Activated CD8-positive, alpha-beta T cell treated with anti-CD3 and anti-CD28 coated beads for 36 hours (primary cell): ENCODE results near the gene CORO1C. TPM values are rescaled to one million over a fixed set of nuclear protein-coding genes. Genes with fewer than 3 reads are reported as not detected.

Experiments
- ATAC-seq: fragments of 200-7000 bp; cut with Tn5 transposase; one replicate; pipeline ENCODE4 v1.10.0; 2021; ENCODE audit warnings: mild to moderate bottlenecking, moderate library complexity
- CTCF ChIA-PET: fragments of 350-600 bp; sonication (Branson Sonifier 250); formaldehyde crosslinking; loops from one replicate; lab custom pipeline; 2021; ENCODE audit warnings: antibody characterized with exemption; lab: Charles Lee
- POLR2A ChIA-PET: fragments of 350-600 bp; sonication (Branson Sonifier 250); formaldehyde crosslinking; loops from one replicate; lab custom pipeline; 2021; ENCODE audit warnings: antibody characterized with exemption; lab: Charles Lee
- DNase-seq: peaks from one replicate; pipeline ENCODE4 v3.0.0-alpha.2; 2020
- H3K27ac Mint-ChIP-seq: one replicate; pipeline ENCODE4 v1.8.0; 2021; ENCODE audit warnings: mild to moderate bottlenecking, mixed read lengths
- H3K27me3 Mint-ChIP-seq: one replicate; pipeline ENCODE4 v1.8.0; 2021; ENCODE audit warnings: mixed read lengths
- H3K36me3 Mint-ChIP-seq: one replicate; pipeline ENCODE4 v1.8.0; 2021; ENCODE audit warnings: low read depth, mixed read lengths
- H3K4me1 Mint-ChIP-seq: one replicate; pipeline ENCODE4 v1.8.0; 2021; ENCODE audit warnings: low read depth, mixed read lengths
- H3K4me3 Mint-ChIP-seq: one replicate; pipeline ENCODE4 v1.8.0; 2021; ENCODE audit warnings: mild to moderate bottlenecking, moderate library complexity, mixed read lengths
- H3K9me3 Mint-ChIP-seq: one replicate; pipeline ENCODE4 v1.8.0; 2021; ENCODE audit warnings: mixed read lengths
- intact Hi-C: fragments of 100-400 bp; cut with micrococcal nuclease; formaldehyde crosslinking; loops from one replicate; pipeline ENCODE4 v1.10.0; 2022
- total RNA-seq, 2 experiments: library from RNA; stranded (reverse); gene quantifications; one replicate each; pipeline ENCODE4 v1.2.3, GENCODE V29; 2021
- TF ChIP-seq, protein P1 (sequence below): fragments of 200-600 bp; IDR thresholded peaks from one replicate; pipeline ENCODE4 v1.8.0; 2022; ENCODE audit warnings: antibody characterized with exemption, mild to moderate bottlenecking

CORO1C gene
- total RNA-seq, 2 experiments from 2014 or later, result 90.1 to 98.9 TPM

DNA sequence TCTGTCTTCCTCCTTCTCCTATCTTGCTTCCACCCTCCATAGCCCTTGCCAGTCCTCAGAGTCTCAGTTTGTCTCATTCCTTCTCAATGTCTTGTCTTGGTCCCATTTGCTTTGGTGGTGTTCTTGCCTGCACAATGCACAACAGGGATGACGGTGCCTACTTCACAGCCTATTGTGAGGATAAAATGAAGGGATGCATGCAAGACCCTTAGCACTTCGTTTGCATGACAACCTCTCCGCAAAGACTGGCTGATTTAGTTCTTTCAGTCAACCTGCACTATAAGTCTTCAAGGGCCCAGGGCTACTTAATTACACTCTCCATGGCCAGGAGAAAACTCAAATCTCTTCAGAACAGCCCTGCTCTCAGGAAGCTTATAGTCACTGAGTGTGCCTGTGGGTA, 106.1 kb downstream of the CORO1C start:
- CTCF ChIA-PET, result no interaction called here
- Mint-ChIP-seq H3K27me3 (no peaks in the 10 kb centered on the region), H3K36me3 (peaks cover 62% of the 10 kb centered on the region), H3K4me1 (peaks cover 44% of the 10 kb centered on the region), H3K9me3 (peaks cover 3% of the 10 kb centered on the region), H3K27ac (peak overlapping the region; percentile 83), H3K4me3 (no peak overlapping the region)
- POLR2A ChIA-PET, result interaction anchor here (0.8 to 13.8 kb wide), 3 partner anchors 6 to 59 kb away, joined by 3 to 225 read pairs (median 134); partner anchors contain the start of genes ISCU, SART3 and SELPLG
- intact Hi-C loops, result no loop called here
- ATAC-seq, result no peak
- DNase-seq, result no peak
- TF ChIP-seq, protein P1, sequence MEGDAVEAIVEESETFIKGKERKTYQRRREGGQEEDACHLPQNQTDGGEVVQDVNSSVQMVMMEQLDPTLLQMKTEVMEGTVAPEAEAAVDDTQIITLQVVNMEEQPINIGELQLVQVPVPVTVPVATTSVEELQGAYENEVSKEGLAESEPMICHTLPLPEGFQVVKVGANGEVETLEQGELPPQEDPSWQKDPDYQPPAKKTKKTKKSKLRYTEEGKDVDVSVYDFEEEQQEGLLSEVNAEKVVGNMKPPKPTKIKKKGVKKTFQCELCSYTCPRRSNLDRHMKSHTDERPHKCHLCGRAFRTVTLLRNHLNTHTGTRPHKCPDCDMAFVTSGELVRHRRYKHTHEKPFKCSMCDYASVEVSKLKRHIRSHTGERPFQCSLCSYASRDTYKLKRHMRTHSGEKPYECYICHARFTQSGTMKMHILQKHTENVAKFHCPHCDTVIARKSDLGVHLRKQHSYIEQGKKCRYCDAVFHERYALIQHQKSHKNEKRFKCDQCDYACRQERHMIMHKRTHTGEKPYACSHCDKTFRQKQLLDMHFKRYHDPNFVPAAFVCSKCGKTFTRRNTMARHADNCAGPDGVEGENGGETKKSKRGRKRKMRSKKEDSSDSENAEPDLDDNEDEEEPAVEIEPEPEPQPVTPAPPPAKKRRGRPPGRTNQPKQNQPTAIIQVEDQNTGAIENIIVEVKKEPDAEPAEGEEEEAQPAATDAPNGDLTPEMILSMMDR, result no peak

DNA sequence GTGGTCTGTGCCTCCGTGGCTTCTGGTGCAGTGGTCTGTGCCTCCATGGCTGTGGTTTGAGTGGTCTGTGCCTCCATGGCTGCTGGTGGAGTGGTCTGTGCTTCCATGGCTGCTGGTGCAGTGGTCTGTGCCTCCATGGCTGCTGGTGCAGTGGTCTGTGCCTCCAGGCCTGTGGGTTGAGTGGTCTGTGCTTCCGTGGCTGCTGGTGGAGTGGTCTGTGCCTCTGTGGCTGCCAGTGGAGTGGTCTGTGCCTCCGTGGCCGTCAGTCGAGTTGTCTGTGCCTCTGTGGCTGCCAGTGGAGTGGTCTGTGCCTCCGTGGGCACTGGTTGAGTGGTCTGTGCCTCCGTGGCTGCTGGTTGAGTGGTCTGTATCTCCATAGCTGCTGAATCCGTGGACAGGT, 107.7 kb downstream of the CORO1C start:
- Mint-ChIP-seq H3K27me3 (no peaks in the 10 kb centered on the region), H3K9me3 (peaks cover 3% of the 10 kb centered on the region), H3K4me3 (no peak overlapping the region), H3K27ac (peak overlapping the region; percentile 72), H3K36me3 (peaks cover 57% of the 10 kb centered on the region), H3K4me1 (peaks cover 41% of the 10 kb centered on the region)
- TF ChIP-seq, protein P1, result no peak
- ATAC-seq (no peak), DNase-seq (no peak)
- ChIA-PET CTCF (interaction anchor here (1.0 kb wide), 1 partner anchor 9 kb away, joined by 3 read pairs; no protein-coding TSS in a partner anchor), POLR2A (interaction anchor here (0.6 to 13.8 kb wide), 3 partner anchors 8 to 175 kb away, joined by 3 to 225 read pairs (median 134); partner anchors contain the start of genes ISCU, SART3 and SELPLG)
- intact Hi-C loops, result no loop called here

DNA sequence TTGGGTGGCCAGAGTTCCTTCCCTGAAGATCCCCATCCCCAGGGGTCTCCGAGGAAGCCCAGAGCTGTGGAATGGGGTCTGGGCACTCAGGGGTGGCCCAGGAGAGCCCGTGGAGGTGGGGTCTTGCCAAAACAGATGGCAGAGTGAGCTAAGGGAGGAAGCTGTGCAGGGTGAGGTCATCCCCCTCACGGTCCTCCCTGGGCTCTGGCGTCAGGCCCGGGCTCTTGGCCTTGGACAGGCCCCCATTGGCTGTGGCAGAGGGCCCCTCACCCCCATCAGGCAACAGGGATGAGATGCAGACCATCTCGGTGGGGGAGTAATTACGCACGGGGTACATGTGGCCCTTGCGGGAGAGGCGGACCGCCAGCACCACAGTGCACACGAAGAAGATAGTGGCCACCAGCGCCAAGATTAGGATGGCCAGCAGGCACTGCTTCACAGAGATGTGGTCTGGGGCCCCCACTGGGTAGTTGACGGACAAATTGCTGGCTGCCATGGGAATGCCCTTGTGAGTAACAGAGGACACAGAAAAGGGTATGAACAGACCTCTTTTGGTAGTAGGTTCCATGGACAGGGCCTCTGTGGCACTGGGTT, 108.3 kb downstream of the CORO1C start:
- ChIA-PET POLR2A (interaction anchor here (0.6 to 9.6 kb wide), 6 partner anchors 8 to 576 kb away, joined by 3 to 134 read pairs (median 3); partner anchors contain the start of genes ISCU, SART3 and SELPLG), CTCF (interaction anchor here (15.6 kb wide), 1 partner anchor 56 kb away, joined by 645 read pairs; the partner anchor contains the start of genes ISCU and SART3)
- TF ChIP-seq, protein P1, result no peak
- peaks cover 43% of the 10 kb centered on the region for H3K4me1 Mint-ChIP-seq
- peaks cover 3% of the 10 kb centered on the region for H3K9me3 Mint-ChIP-seq
- peaks cover 52% of the 10 kb centered on the region for H3K36me3 Mint-ChIP-seq
- no peak for DNase-seq
- no peaks in the 10 kb centered on the region for H3K27me3 Mint-ChIP-seq
- H3K27ac Mint-ChIP-seq, result peak overlapping the region; percentile 82
- no peak overlapping the region for H3K4me3 Mint-ChIP-seq
- intact Hi-C loops, result no loop called here
- ATAC-seq, result no peak

DNA sequence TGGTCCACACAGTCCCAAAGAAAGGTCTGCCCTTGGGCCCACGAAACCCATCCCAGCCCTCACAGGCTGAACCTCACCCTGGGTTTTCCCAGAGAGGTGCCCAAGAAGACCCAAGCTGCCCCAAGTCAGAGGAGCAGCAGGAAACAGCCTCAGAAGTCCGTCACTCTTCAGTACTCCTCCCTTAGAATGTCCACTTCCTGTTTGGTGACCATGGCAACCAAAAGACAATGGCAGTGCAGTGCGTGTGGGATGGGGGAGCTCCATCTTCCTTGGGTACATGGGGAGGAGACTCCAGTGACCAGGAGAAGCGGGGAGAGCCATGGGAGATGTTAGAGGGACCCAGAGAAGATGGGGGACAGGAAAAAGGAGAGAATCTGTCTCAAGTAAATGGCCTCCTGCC, 108.9 kb downstream of the CORO1C start:
- Mint-ChIP-seq H3K4me3 (no peak overlapping the region), H3K27ac (peak overlapping the region; percentile 82), H3K4me1 (peaks cover 43% of the 10 kb centered on the region), H3K9me3 (peaks cover 3% of the 10 kb centered on the region), H3K27me3 (no peaks in the 10 kb centered on the region), H3K36me3 (peaks cover 52% of the 10 kb centered on the region)
- peak; percentile 38 for ATAC-seq
- ChIA-PET CTCF (interaction anchor here (15.6 kb wide), 1 partner anchor 56 kb away, joined by 645 read pairs; the partner anchor contains the start of genes ISCU and SART3), POLR2A (interaction anchor here (0.6 to 9.6 kb wide), 5 partner anchors 9 to 575 kb away, joined by 3 to 134 read pairs (median 3); partner anchors contain the start of genes ISCU, SART3 and SELPLG)
- TF ChIP-seq, protein P1, result no peak
- intact Hi-C loops, result no loop called here
- peak; percentile 39 for DNase-seq

DNA sequence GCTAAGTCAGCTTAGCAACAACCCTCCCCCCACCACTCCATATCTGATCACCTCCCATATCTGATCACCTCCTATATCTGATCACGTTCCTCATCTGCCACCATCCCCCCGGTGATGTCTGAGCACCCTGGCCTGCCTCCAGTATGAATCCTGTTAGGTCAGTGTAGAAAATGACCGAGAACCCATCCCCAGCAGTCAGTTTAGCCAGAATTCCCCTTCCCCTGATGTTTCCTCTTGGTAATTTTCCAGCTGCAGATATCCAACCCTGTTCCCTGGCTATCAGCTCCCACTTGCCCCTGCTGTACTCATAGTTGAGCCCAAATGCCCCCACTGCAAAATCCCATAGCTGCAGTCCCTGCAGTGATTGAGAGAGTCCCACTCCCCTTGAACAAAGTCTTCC, 110.2 kb downstream of the CORO1C start:
- intact Hi-C loops, result no loop called here
- ChIA-PET POLR2A (interaction anchor here (0.6 to 9.6 kb wide), 5 partner anchors 10 to 61 kb away, joined by 3 to 134 read pairs (median 6); partner anchors contain the start of genes ISCU, SART3 and SELPLG), CTCF (interaction anchor here (0.9 to 15.6 kb wide), 5 partner anchors 11 to 330 kb away, joined by 3 to 645 read pairs (median 4); partner anchors contain the start of genes ISCU, SART3 and SELPLG)
- ATAC-seq, result no peak
- DNase-seq, result no peak
- TF ChIP-seq, protein P1, result no peak
- no peak overlapping the region for H3K4me3 Mint-ChIP-seq
- no peaks in the 10 kb centered on the region for H3K27me3 Mint-ChIP-seq
- H3K27ac Mint-ChIP-seq, result peak overlapping the region; percentile 82
- peaks cover 57% of the 10 kb centered on the region for H3K36me3 Mint-ChIP-seq
- peaks cover 51% of the 10 kb centered on the region for H3K4me1 Mint-ChIP-seq
- H3K9me3 Mint-ChIP-seq, result peaks cover 7% of the 10 kb centered on the region
